Right cardiac atrium (tissue), 5 donors: ENCODE results near the gene CCDC88A. TPM values are rescaled to one million over a fixed set of nuclear protein-coding genes. Genes with fewer than 3 reads are reported as not detected.
A peak's percentile ranks its signal among the peaks of the same experiment; 100 is the strongest.
"Not testable (repeated sequence)": the region's sequence is repeated elsewhere in the genome, so short reads cannot be mapped to it uniquely, and the experiment has no call there.

Experiments used
- ATAC-seq, 2 donors: fragments of 200-7000 bp; cut with Tn5 transposase; one replicate each; pipeline versions ENCODE4 v1.8.0 to v1.9.1; 2020; ENCODE audit warnings: moderate library complexity in 2 of 2, mild to moderate bottlenecking in 1 of 2
- DNase-seq, 3 donors: peaks; one replicate each; pipeline ENCODE4 v3.0.0-alpha.2; 2020
- H3K27ac ChIP-seq: one replicate; pipeline ENCODE4 v1.5.1; 2013; ENCODE audit warnings: mild to moderate bottlenecking, low read length, control low read depth, moderate library complexity
- H3K27me3 ChIP-seq: one replicate; pipeline ENCODE4 v1.6.1; 2013; ENCODE audit not compliant: control insufficient read depth, insufficient read depth
- H3K4me1 ChIP-seq: one replicate; pipeline ENCODE4 v1.6.1; 2013; ENCODE audit warnings: low read length; ENCODE audit not compliant: control insufficient read depth, insufficient read depth
- H3K4me3 ChIP-seq: one replicate; pipeline ENCODE4 v1.5.1; 2013; ENCODE audit warnings: low read length, control low read depth
- H3K9me3 ChIP-seq: one replicate; pipeline ENCODE4 v1.6.1; 2013; ENCODE audit warnings: low read length; ENCODE audit not compliant: control insufficient read depth
- WGBS: extraction: QIAGEN DNeasy Blood & Tissue Kit; methylation state at CpG from one replicate; pipeline ENCODE4 v1.1.7; 2013; 5-methylcytosine and 5-hydroxymethylcytosine counted together
- intact Hi-C, 4 donors: fragments of 100-400 bp; cut with DNase I; formaldehyde crosslinking; loops; one replicate each; pipeline versions ENCODE4 v1.11.0 to v1.14.0; 2022 to 2023
- polyA plus RNA-seq: library from polyadenylated mRNA; stranded (reverse); fragments of 200-250 nt; gene quantifications from one replicate; pipeline ENCODE4 v1.2.3, GENCODE V29; 2013
- total RNA-seq, 4 donors: library from RNA; stranded (reverse); fragmentation: NEBNext Ultra II Directional; extraction: Animal tissue kit (Norgen Biotek cat#: 25700); gene quantifications; one replicate each; pipeline ENCODE4 v1.2.1, GENCODE V29; 2021
- donor health status: healthy with polysubstance abuse.
- donor health status: DM: no; HTN: yes; CAD: no.
- donor health status: DM: no; HTN: no; CAD: no.
- donor health status: DM: no; HTN: yes; CAD: no; lungs with severe emphysema.
- donor health status: DM: yes; HTN: yes; CAD: no.

Gene CCDC88A
- total and polyA plus RNA-seq, 5 donors = 18.1 to 40.6 (median 31.5) TPM

DNA sequence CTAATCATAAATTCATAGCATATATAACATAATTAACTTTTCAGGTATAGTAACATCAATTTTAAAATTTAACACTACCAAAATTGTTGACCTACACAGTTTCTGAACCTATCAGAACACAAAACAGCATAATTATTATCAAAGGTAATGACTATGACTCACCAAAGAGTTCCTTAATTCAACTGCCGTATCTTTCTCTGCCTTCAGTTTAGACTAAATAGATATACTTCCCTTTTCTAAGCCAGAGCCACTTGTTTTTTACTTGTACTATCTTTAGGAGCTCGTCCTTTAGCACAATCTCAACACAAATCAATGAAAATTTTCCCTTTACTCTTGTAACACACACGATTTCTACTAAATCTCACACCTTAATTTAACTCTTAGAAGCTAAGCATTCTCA is 54.4 kb downstream of the CCDC88A start:
- intact Hi-C loops = loop anchor here in 1 of 4 donors (10.0 kb wide), 1 partner anchor 49 kb away; the partner anchor contains the start of gene CCDC88A
- no peak overlapping the region for H3K27ac ChIP-seq

DNA sequence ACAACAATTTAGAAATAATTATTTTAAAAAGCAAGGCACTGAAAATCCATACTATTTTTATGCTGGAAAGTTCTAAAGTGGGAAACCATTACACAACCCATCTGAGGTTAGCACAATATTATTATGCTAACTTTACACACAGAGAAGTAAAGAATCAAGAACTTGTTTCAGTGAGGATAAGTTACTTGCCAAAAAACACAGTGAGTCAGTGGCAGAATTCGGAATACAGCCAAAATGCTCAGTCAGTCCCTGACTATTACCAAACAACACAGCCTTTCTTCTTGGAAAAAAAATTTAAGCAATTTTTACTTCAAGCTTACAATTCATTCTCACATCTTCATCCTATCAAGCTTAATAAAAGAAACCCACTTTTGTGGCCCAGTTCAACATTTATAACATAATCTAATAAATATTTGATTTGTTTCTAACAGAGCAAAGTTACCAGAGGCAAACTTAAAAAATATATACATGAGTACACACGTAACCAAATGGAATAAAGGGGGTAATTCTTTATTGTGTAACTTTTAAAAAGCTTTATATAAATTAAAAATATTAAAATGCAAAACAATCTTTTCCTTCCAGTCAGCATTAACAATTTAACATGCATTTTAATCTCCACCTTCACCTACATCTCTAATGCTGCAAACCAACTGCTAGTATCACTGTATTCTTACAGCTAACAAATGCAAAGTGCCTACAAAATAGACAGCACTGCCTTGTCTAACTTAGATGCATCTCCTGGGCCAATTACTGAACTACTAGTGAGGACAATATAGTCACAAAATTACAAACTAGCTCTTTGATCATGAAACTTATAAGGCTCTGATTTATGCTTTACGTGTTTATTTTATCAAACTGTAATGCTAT is 55.2 kb downstream of the CCDC88A start:
- Histone ChIP-seq H3K27ac (no peak overlapping the region), H3K9me3 (no peaks in the 10 kb centered on the region), H3K27me3 (no peaks in the 10 kb centered on the region), H3K4me3 (no peak overlapping the region), H3K4me1 (no peaks in the 10 kb centered on the region)
- WGBS = 60% methylated on average over 3 of the region's 3 CpGs
- intact Hi-C loops = loop anchor here in 1 of 4 donors (10.0 kb wide), 1 partner anchor 50 kb away; the partner anchor contains the start of gene CCDC88A
- ATAC-seq (peak; percentile 95 to 97), DNase-seq (peak in 1 of 3 donors; percentile 17)

More for the DNA sequence above, 54.4 kb downstream of the CCDC88A start:
- ATAC-seq (no peak), DNase-seq (no peak)
- no peaks in the 10 kb centered on the region for H3K27me3 ChIP-seq
- no peaks in the 10 kb centered on the region for H3K4me1 ChIP-seq
- no peak overlapping the region for H3K4me3 ChIP-seq
- WGBS = 59% methylated on average over 3 of the region's 3 CpGs
- H3K9me3 ChIP-seq = no peaks in the 10 kb centered on the region

DNA sequence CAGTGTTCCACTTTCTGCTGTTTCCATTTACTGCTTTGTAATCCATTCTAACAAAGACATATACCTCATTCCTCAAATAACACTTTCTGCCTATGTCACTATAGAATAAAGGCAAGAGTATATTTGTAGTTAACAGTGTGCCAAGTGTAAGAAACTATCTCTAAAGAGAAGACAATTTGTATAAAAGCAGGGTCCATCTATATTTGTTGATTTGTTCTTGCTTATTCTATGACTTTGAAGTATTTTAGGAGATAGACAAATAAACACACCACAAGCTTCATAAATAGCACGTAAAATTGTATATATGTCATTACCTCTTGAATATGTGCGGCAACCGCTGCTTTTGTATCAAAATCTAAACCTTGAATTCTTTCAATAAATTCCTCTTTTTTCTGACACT is 56.0 kb downstream of the CCDC88A start:
- no peaks in the 10 kb centered on the region for H3K9me3 ChIP-seq
- no peak overlapping the region for H3K27ac ChIP-seq
- ATAC-seq (no peak), DNase-seq (no peak)
- H3K27me3 ChIP-seq = no peaks in the 10 kb centered on the region
- H3K4me1 ChIP-seq = no peaks in the 10 kb centered on the region
- 96% methylated on average over 3 of the region's 3 CpGs for WGBS
- intact Hi-C loops = loop anchor here in 1 of 4 donors (10.0 kb wide), 1 partner anchor 51 kb away; the partner anchor contains the start of gene CCDC88A
- H3K4me3 ChIP-seq = no peak overlapping the region

DNA sequence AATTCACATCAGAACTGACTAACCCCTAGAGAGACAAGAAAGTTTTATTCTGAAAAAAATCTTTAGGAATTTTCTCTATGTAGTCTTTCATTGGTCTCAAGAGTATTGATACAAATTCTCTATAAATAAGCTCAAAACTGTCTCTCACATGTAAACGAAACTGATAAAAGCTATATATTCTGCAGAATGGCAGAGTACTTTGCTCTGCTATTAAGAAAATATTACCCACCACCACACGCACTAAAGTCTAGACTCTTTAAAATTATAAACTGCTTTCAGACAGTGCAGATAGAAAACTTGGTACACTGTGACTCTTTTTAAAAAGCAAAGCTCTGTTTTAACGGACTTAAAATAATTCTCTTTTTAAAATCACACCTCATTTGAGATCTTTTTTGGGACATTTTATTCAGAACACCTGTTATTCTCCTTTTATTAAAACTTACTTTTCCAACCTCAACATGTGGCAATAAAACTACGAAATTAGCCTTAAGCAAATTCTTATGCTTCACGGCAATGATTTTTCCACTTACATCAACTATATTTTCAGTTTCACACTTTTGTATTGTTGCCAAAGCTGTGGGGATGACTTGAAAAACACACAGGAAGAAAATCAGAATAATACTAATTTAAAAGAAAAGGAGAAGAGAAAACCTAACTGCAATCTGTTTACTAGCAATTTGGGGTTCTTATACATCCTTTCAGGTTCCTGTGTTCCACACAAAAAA is 58.0 kb downstream of the CCDC88A start:
- Histone ChIP-seq H3K4me1 (no peaks in the 10 kb centered on the region), H3K4me3 (no peak overlapping the region), H3K9me3 (no peaks in the 10 kb centered on the region), H3K27ac (no peak overlapping the region), H3K27me3 (no peaks in the 10 kb centered on the region)
- DNase-seq = no peak
- intact Hi-C loops = loop anchor here in 1 of 4 donors (10.0 kb wide), 1 partner anchor 53 kb away; the partner anchor contains the start of gene CCDC88A
- ATAC-seq = no peak
- WGBS = 77% methylated on average over 5 of the region's 5 CpGs

DNA sequence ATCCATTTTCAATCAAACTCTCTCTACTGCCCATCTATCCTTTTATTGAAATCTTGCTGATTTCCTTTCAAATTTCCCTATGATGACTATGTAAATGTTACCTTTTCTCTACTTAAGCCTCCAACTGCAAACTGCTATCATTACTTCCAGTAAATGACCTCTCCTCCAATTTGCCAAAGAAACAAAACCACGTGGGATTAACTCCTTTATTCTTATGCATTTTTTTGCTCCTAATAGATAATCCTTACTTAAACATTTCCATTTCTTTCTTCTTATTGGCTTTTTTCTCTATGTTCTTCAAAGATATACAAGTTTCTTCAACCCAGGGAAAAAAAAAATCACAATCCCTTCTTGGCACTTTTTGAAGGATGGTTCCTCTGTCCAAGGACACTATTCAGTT is 61.2 kb downstream of the CCDC88A start:
- no peaks in the 10 kb centered on the region for H3K4me1 ChIP-seq
- H3K4me3 ChIP-seq = no peak overlapping the region
- intact Hi-C loops = no loop called here
- H3K27ac ChIP-seq = no peak overlapping the region
- ATAC-seq (no peak), DNase-seq (no peak)
- WGBS = 83% methylated on average over 1 of the region's 1 CpG
- H3K27me3 ChIP-seq = no peaks in the 10 kb centered on the region
- H3K9me3 ChIP-seq = no peaks in the 10 kb centered on the region

DNA sequence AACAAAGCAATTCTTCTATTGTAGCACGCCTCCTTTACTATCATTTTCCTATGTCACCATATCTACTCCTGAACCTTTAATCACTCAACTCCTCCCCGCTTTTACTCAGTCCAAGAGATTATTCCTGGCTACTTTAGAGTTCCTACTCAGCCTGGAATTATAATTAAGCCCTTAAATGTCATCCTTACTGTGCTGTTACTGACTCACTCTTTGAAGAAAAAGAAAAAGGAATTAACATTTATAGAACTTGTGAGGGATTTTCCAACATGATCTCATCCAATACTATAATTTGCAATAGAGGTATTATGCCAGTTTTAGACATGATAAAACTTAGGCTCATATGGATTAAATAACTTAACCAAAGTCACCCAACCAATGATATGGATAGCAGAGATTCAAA is 61.7 kb downstream of the CCDC88A start:
- Histone ChIP-seq H3K27me3 (no peaks in the 10 kb centered on the region), H3K4me1 (no peaks in the 10 kb centered on the region), H3K9me3 (no peaks in the 10 kb centered on the region), H3K4me3 (no peak overlapping the region), H3K27ac (no peak overlapping the region)
- ATAC-seq = no peak
- WGBS = 89% methylated on average over 2 of the region's 2 CpGs
- DNase-seq = no peak
- intact Hi-C loops = no loop called here

DNA sequence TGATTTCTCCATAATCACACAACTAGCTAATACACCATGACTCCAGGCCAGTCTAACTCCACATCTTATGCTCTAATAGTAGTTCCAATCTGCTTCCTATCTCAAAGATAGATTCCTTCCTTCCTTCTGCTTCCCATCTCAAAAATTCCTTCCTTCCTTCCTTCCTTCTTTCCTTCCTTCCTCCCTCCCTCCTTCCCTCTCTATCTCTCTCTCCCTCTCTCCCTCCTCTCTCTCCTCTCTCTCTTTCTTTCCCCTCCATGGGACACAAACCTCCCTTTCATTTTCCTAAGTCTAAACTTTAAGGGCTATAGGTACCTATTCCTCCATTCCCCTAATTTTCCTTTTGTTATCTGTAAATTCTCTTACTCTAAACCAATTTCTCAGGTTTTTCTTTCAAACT is 62.5 kb downstream of the CCDC88A start:
- Histone ChIP-seq H3K27me3 (no peaks in the 10 kb centered on the region), H3K4me3 (no peak overlapping the region), H3K9me3 (no peaks in the 10 kb centered on the region), H3K27ac (no peak overlapping the region), H3K4me1 (no peaks in the 10 kb centered on the region)
- intact Hi-C loops = no loop called here
- ATAC-seq (no peak), DNase-seq (no peak)

DNA sequence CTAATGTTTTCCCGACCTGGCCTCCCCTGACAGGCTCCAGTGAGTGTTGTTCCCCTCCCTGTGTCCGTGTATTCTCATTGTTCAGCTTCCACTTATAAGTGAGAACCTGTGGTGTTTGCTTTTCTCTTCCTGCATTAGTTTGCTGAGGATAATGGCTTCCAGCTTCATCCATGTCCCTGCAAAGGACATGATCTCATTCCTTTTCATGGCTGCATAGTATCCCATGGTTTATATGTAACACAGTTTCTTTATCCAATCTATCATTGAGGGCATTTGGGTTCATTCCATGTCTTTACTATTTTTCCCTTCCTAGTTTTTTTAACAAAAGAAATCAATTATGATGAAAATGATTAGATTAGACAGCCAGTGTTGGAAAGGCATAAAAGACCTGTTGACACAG is 63.5 kb downstream of the CCDC88A start:
- DNase-seq, H3K27me3 ChIP-seq, H3K4me3 ChIP-seq, ATAC-seq, intact Hi-C loops, H3K27ac ChIP-seq, H3K4me1 ChIP-seq, H3K9me3 ChIP-seq: not testable (repeated sequence)
- WGBS = 96% methylated on average over 2 of the region's 2 CpGs

DNA sequence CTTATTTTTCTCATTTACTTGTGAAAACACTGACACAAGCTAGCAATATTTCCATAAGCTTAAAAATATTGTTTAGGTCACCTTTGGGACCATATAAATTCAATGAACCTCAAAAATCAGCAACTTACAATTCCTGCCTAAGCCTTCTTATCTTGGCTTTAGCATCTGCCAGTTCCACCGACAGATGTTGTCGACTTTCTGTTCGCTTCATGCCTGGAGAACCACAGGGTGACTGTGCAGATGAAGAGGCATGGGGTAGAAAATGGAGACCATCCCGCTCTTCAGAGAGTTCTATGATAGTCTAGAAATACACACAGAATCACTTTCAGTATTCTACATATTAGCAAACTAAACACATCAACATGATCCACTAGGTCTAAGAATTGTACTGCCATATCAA is 64.2 kb downstream of the CCDC88A start:
- ATAC-seq = no peak
- H3K27me3 ChIP-seq = no peaks in the 10 kb centered on the region
- no peak for DNase-seq
- WGBS = 97% methylated on average over 4 of the region's 4 CpGs
- no peaks in the 10 kb centered on the region for H3K9me3 ChIP-seq
- no peak overlapping the region for H3K27ac ChIP-seq
- no peaks in the 10 kb centered on the region for H3K4me1 ChIP-seq
- H3K4me3 ChIP-seq = no peak overlapping the region
- intact Hi-C loops = no loop called here

DNA sequence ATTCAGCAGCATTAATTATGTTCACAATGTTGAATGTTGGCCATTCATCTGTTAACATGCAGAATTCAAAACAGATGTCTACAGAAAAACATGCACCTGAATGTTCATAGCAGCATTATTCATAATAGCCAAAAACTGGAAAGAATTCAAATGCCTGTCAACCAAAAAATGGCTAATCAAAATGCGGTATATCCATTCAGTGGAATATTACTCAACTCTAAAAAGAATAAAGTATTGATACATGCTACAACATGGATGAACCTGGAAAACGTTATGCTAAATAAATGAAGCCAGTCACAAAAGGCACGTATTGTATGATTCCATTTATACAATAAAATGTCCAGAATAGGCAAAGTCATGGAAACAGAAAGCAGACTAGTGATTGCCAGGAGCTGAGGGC is 68.0 kb downstream of the CCDC88A start:
- Histone ChIP-seq H3K27me3 (no peaks in the 10 kb centered on the region), H3K9me3 (no peaks in the 10 kb centered on the region), H3K27ac (no peak overlapping the region), H3K4me1 (no peaks in the 10 kb centered on the region), H3K4me3 (no peak overlapping the region)
- DNase-seq = no peak
- WGBS = 97% methylated on average over 3 of the region's 3 CpGs
- ATAC-seq = no peak
- intact Hi-C loops = no loop called here

DNA sequence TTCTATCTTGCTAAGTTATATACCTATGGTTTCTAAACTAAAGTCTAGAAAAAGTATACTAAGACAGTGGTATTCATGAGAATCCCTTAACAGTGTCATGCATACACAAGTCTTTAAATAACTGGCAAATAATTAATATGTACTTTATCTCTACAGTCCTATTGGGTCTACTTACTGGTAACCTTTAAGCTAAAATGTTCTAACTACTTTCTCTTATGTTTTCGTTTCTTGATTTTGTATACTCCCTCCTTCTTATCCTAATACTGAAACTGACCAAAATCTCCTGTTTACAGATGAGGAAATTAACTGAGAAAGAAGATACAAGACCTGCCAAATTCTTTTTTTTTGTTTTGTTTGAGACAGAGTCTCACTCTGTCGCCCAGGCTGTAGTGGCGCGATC is 74.6 kb downstream of the CCDC88A start:
- Histone ChIP-seq H3K9me3 (no peaks in the 10 kb centered on the region), H3K27ac (no peak overlapping the region), H3K4me3 (no peak overlapping the region), H3K4me1 (no peaks in the 10 kb centered on the region), H3K27me3 (no peaks in the 10 kb centered on the region)
- DNase-seq (no peak), ATAC-seq (no peak)
- over 99% methylated on average over 4 of the region's 4 CpGs for WGBS
- intact Hi-C loops = no loop called here
